ENCODE data around the gene YKT6.

The YKT6 gene

GRCh38 chr7:44153948-44154335 lies 46.8 kb upstream of the YKT6 start:
- no peaks in the 10 kb centered on the region for H3K79me2 ChIP-seq (ENCODE audit: low read length)
- H3K9me3 ChIP-seq (replicated peaks; ENCODE audit: insufficient read depth, low read length) = no peaks in the 10 kb centered on the region
- no peaks in the 10 kb centered on the region for H3K9me2 ChIP-seq (replicated peaks; ENCODE audit: insufficient read depth, low read length)
- H3K4me3 ChIP-seq (ENCODE audit: low read length) = no peak overlapping the region
- H3K27ac ChIP-seq (ENCODE audit: low read length) = no peak overlapping the region
- H3K9ac ChIP-seq (ENCODE audit: low read length) = no peak overlapping the region
- H4K20me1 ChIP-seq (ENCODE audit: insufficient read depth, low read length) = no peaks in the 10 kb centered on the region
- no peak for DNase-seq
- H3K4me2 ChIP-seq (ENCODE audit: low read depth, low read length) = no peak overlapping the region
- H3F3A ChIP-seq (ENCODE audit: insufficient read depth, low read length) = no peaks in the 10 kb centered on the region
- H3K36me3 ChIP-seq (replicated peaks; ENCODE audit: insufficient read depth, low read length) = no peaks in the 10 kb centered on the region
- TF ChIP-seq EZH2phosphoT487 (IDR thresholded peaks at IDR 0.05; ENCODE audit: low read length) (no peak), CTCF (IDR thresholded peaks at IDR 0.05; ENCODE audit: low read length) (no peak), EZH2 (optimal IDR thresholded peaks at IDR 0.05; ENCODE audit: low read depth, low read length) (no peak)
- H3K27me3 ChIP-seq (replicated peaks; ENCODE audit: insufficient read depth, low read length) = no peaks in the 10 kb centered on the region
- no peak overlapping the region for H2AFZ ChIP-seq (ENCODE audit: low read length)
- H3K4me1 ChIP-seq (ENCODE audit: low read length) = no peaks in the 10 kb centered on the region

GRCh38 chr7:44154703-44155102 lies 46.1 kb upstream of the YKT6 start:
- Histone ChIP-seq H4K20me1 (ENCODE audit: insufficient read depth, low read length) (no peaks in the 10 kb centered on the region), H3K4me3 (ENCODE audit: low read length) (no peak overlapping the region), H3K4me1 (ENCODE audit: low read length) (no peaks in the 10 kb centered on the region), H3K27ac (ENCODE audit: low read length) (no peak overlapping the region), H3K27me3 (replicated peaks; ENCODE audit: insufficient read depth, low read length) (no peaks in the 10 kb centered on the region), H3K9ac (ENCODE audit: low read length) (no peak overlapping the region), H3K36me3 (replicated peaks; ENCODE audit: insufficient read depth, low read length) (no peaks in the 10 kb centered on the region), H3K9me3 (replicated peaks; ENCODE audit: insufficient read depth, low read length) (no peaks in the 10 kb centered on the region), H3K9me2 (replicated peaks; ENCODE audit: insufficient read depth, low read length) (no peaks in the 10 kb centered on the region), H3K4me2 (ENCODE audit: low read depth, low read length) (no peak overlapping the region), H3K79me2 (ENCODE audit: low read length) (no peaks in the 10 kb centered on the region), H3F3A (ENCODE audit: insufficient read depth, low read length) (no peaks in the 10 kb centered on the region), H2AFZ (ENCODE audit: low read length) (no peak overlapping the region)
- no peak for DNase-seq
- TF ChIP-seq EZH2phosphoT487 (IDR thresholded peaks at IDR 0.05; ENCODE audit: low read length) = no peak
- TF ChIP-seq CTCF (IDR thresholded peaks at IDR 0.05; ENCODE audit: low read length) = no peak
- TF ChIP-seq EZH2 (optimal IDR thresholded peaks at IDR 0.05; ENCODE audit: low read depth, low read length) = no peak

- H4K20me1 ChIP-seq (ENCODE audit: insufficient read depth, low read length) = no peaks in the 10 kb centered on the region
- H3K36me3 ChIP-seq (replicated peaks; ENCODE audit: insufficient read depth, low read length) = no peaks in the 10 kb centered on the region
- H3K9ac ChIP-seq (ENCODE audit: low read length) = no peak overlapping the region
- no peaks in the 10 kb centered on the region for H3F3A ChIP-seq (ENCODE audit: insufficient read depth, low read length)
- H3K27ac ChIP-seq (ENCODE audit: low read length) = no peak overlapping the region
- H3K4me3 ChIP-seq (ENCODE audit: low read length) = no peak overlapping the region
- DNase-seq = no peak
- no peaks in the 10 kb centered on the region for H3K79me2 ChIP-seq (ENCODE audit: low read length)
- TF ChIP-seq EZH2phosphoT487 (IDR thresholded peaks at IDR 0.05; ENCODE audit: low read length) (no peak), CTCF (IDR thresholded peaks at IDR 0.05; ENCODE audit: low read length) (no peak), EZH2 (optimal IDR thresholded peaks at IDR 0.05; ENCODE audit: low read depth, low read length) (no peak)
- no peak overlapping the region for H3K4me2 ChIP-seq (ENCODE audit: low read depth, low read length)
- no peaks in the 10 kb centered on the region for H3K4me1 ChIP-seq (ENCODE audit: low read length)
- H3K9me3 ChIP-seq (replicated peaks; ENCODE audit: insufficient read depth, low read length) = no peaks in the 10 kb centered on the region
- H3K27me3 ChIP-seq (replicated peaks; ENCODE audit: insufficient read depth, low read length) = no peaks in the 10 kb centered on the region
- H3K9me2 ChIP-seq (replicated peaks; ENCODE audit: insufficient read depth, low read length) = no peaks in the 10 kb centered on the region
- H2AFZ ChIP-seq (ENCODE audit: low read length) = no peak overlapping the region
These were observed 45.3 kb upstream of the YKT6 start for GRCh38 chr7:44155191-44156185.

All from MM.1S (cell line).